Keratinocyte (primary cell): ENCODE data around the gene EPB41. TPM values are rescaled to one million over a fixed set of nuclear protein-coding genes. Genes with fewer than 3 reads are reported as not detected.

Source experiments
- DNase-seq: peaks from one replicate; pipeline ENCODE4 v3.0.0-alpha.2; 2011; ENCODE audit warnings: low read depth, missing footprints, low spot score
- FAIRE-seq: peaks from 2 replicates; lab custom pipeline; 2011; peaks lifted over from hg19 to GRCh38; lab: Jason Lieb, UNC
- H2AFZ ChIP-seq: 2 replicates; pipeline ENCODE4 v1.6.0; 2012; ENCODE audit warnings: low read length, control low read depth, inconsistent platforms; ENCODE audit not compliant: control insufficient read depth
- H3K27ac ChIP-seq: 2 replicates; pipeline ENCODE4 v1.5.1; 2011; ENCODE audit warnings: low read length; ENCODE audit not compliant: control insufficient read depth, insufficient read depth
- H3K27me3 ChIP-seq: 3 replicates; pipeline ENCODE4 v1.6.0; 2011; ENCODE audit warnings: low read length; ENCODE audit not compliant: control insufficient read depth, insufficient read depth; ENCODE audit errors: extremely low read depth
- H3K36me3 ChIP-seq, 2 experiments: 2 replicates in 1 of 2; 3 replicates in 1 of 2; pipeline ENCODE4 v1.5.1; 2011; ENCODE audit warnings: low read length in 2 of 2, mild to moderate bottlenecking in 1 of 2; ENCODE audit not compliant: control insufficient read depth in 2 of 2, insufficient read depth in 2 of 2; ENCODE audit errors: extremely low read depth in 1 of 2
- H3K4me1 ChIP-seq: 3 replicates; pipeline ENCODE4 v1.5.1; 2011; ENCODE audit warnings: low read length; ENCODE audit not compliant: control insufficient read depth, insufficient read depth; ENCODE audit errors: extremely low read depth
- H3K4me2 ChIP-seq: 3 replicates; pipeline ENCODE4 v1.6.0; 2011; ENCODE audit warnings: low read depth, low read length; ENCODE audit not compliant: control insufficient read depth, insufficient read depth; ENCODE audit errors: extremely low read depth
- H3K4me3 ChIP-seq, 3 experiments: fragments of 200-600 bp in 1 of 3; sonication (generic) in 1 of 3; 2 replicates in 2 of 3; 3 replicates in 1 of 3; pipeline ENCODE4 v1.5.1; 2011 to 2016; ENCODE audit warnings: low read length in 3 of 3, mild to moderate bottlenecking in 3 of 3, control low read depth in 2 of 3, inconsistent platforms in 1 of 3, low read depth in 1 of 3, mixed read lengths in 1 of 3, mixed run types in 1 of 3, moderate library complexity in 1 of 3; ENCODE audit not compliant: control insufficient read depth in 2 of 3, insufficient read depth in 2 of 3; ENCODE audit errors: extremely low read depth in 1 of 3
- H3K79me2 ChIP-seq: 2 replicates; pipeline ENCODE4 v1.6.0; 2012; ENCODE audit warnings: low read length; ENCODE audit not compliant: control insufficient read depth, insufficient read depth
- H3K9ac ChIP-seq: 3 replicates; pipeline ENCODE4 v1.6.0; 2011; ENCODE audit warnings: low read length; ENCODE audit not compliant: control insufficient read depth, insufficient read depth; ENCODE audit errors: extremely low read depth
- H3K9me1 ChIP-seq: 3 replicates; pipeline ENCODE4 v1.6.0; 2011; ENCODE audit warnings: low read length; ENCODE audit not compliant: control insufficient read depth, insufficient read depth; ENCODE audit errors: extremely low read depth
- H3K9me3 ChIP-seq: 2 replicates; pipeline ENCODE4 v1.5.1; 2012; ENCODE audit warnings: low read depth, low read length; ENCODE audit not compliant: control insufficient read depth
- H4K20me1 ChIP-seq: 3 replicates; pipeline ENCODE4 v1.6.0; 2011; ENCODE audit warnings: low read length; ENCODE audit not compliant: control insufficient read depth, insufficient read depth; ENCODE audit errors: extremely low read depth
- EZH2 ChIP-seq: IDR thresholded peaks from one replicate; pipeline ENCODE4 v1.6.1; 2012; ENCODE audit warnings: inconsistent platforms, mild to moderate bottlenecking, low read length, moderate library complexity
- dilution Hi-C: fragments of 300-500 bp; cut with MboI; formaldehyde crosslinking; loops from one replicate; pipeline ENCODE4 v1.7.0; 2020; ENCODE audit warnings: low sequenced_read_pairs; ENCODE audit not compliant: extremely low pct_ligation_motif_present
- polyA plus RNA-seq, 5 experiments: library from polyadenylated mRNA; depleted of rRNA in 3 of 5; stranded (reverse) in 3 of 5; stranded (forward) in 1 of 5; unstranded in 1 of 5; fragments of >200 nt; gene quantifications; 1 replicate in 1 of 5; 2 replicates in 3 of 5; 3 replicates in 1 of 5; pipeline versions ENCODE4 v1.2.1 to v1.2.3, GENCODE V29; 2011 to 2012; ENCODE audit warnings: missing spikeins in 2 of 5, low read depth in 1 of 5, low replicate concordance in 1 of 5
- TF ChIP-seq, protein P1 (sequence below), 3 experiments: IDR thresholded peaks in 1 of 3; conservative IDR thresholded peaks in 1 of 3; optimal IDR thresholded peaks in 1 of 3; 2 replicates in 2 of 3; 3 replicates in 1 of 3; pipeline versions ENCODE3 to v1.5.1; 2011; ENCODE audit warnings: low read length in 3 of 3, mild to moderate bottlenecking in 3 of 3, moderate library complexity in 2 of 3, control low read depth in 1 of 3, inconsistent platforms in 1 of 3; ENCODE audit not compliant: insufficient read depth in 2 of 3; ENCODE audit errors: extremely low read depth in 1 of 3

EPB41 gene
- polyA plus RNA-seq, 1 donor (not counting 4 experiments of a cell fraction or from before 2014, with no cell fraction given) = 21.1 TPM

DNA sequence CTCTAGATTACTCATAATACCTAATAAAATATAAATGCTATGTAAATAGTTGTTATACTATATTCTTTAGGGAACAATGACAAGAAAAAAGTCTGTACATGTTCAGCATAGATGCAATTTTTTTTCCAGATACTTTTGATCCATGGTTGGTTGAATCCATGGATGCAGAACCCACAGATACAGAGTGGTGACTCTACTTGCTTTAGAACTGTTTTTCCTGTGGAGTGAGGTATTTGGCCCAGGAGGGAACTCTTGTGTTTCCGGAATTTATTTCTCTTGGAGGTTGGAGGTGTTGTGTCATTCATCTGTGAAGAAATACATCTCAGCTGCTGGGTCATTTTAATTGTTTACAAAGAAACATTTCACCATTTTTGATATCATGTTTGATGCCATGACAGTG is 180.6 kb downstream of the EPB41 start:
- DNase-seq (no peak), FAIRE-seq (no peak)
- Histone ChIP-seq H3K9me1 (no peaks in the 10 kb centered on the region), H3K9me3 (no peaks in the 10 kb centered on the region), H3K4me2 (no peak overlapping the region), H3K4me3 (no peak overlapping the region), H4K20me1 (no peaks in the 10 kb centered on the region), H3K9ac (no peak overlapping the region), H2AFZ (no peak overlapping the region), H3K27me3 (no peaks in the 10 kb centered on the region), H3K27ac (no peak overlapping the region), H3K4me1 (no peaks in the 10 kb centered on the region), H3K79me2 (no peaks in the 10 kb centered on the region), H3K36me3 (peaks cover 0 to 4% of the 10 kb centered on the region in 2 experiments)
- TF ChIP-seq, protein P1, sequence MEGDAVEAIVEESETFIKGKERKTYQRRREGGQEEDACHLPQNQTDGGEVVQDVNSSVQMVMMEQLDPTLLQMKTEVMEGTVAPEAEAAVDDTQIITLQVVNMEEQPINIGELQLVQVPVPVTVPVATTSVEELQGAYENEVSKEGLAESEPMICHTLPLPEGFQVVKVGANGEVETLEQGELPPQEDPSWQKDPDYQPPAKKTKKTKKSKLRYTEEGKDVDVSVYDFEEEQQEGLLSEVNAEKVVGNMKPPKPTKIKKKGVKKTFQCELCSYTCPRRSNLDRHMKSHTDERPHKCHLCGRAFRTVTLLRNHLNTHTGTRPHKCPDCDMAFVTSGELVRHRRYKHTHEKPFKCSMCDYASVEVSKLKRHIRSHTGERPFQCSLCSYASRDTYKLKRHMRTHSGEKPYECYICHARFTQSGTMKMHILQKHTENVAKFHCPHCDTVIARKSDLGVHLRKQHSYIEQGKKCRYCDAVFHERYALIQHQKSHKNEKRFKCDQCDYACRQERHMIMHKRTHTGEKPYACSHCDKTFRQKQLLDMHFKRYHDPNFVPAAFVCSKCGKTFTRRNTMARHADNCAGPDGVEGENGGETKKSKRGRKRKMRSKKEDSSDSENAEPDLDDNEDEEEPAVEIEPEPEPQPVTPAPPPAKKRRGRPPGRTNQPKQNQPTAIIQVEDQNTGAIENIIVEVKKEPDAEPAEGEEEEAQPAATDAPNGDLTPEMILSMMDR (optimal IDR thresholded peaks at IDR 0.05 in 1 of 3, IDR thresholded peaks at IDR 0.05 in 1 of 3, conservative IDR thresholded peaks at IDR 0.05 in 1 of 3; ENCODE audit: extremely low read depth in 1 of 3, insufficient read depth in 2 of 3, low read length in 3 of 3) = no peak
- TF ChIP-seq EZH2 = no peak
- dilution Hi-C loops = no loop called here

DNA sequence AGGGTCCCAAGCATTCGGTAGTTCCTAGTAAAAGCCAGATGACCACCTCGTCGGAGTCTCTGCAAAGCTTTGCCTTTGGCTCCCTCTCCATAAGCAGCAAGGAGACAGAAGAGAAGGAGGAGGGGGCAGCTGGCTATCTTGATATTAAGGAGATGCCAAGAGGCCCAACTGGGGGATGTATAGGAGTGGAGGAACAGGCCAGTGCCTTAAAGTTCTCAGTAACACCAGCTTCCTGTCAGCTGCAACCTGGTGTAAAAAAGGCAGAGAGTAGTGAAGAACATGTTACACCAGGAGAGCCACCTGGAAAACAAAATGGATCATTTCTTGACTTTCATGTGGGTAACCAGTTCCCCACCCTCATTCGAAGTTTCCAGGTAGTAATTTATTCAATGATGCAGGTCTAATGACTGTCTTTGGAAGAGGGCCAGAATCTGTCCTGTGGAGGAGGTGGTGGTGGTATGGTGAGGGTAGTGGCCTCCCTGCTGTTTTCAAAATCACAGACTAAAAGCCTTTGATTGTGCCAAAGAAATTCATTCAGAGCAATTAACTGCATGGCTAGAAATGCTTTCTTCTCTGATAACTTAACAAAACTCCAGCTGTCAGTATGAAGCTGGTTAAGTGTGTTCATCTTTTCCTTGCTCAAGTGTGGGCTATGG is 182.0 kb downstream of the EPB41 start:
- H3K4me3 ChIP-seq = no peak overlapping the region
- no peak overlapping the region for H2AFZ ChIP-seq
- no peaks in the 10 kb centered on the region for H3K27me3 ChIP-seq
- H3K79me2 ChIP-seq = no peaks in the 10 kb centered on the region
- no peaks in the 10 kb centered on the region for H4K20me1 ChIP-seq
- H3K9ac ChIP-seq = no peak overlapping the region
- H3K36me3 ChIP-seq = peaks cover 0 to 4% of the 10 kb centered on the region in 2 experiments
- no peak for FAIRE-seq
- H3K4me1 ChIP-seq = no peaks in the 10 kb centered on the region
- dilution Hi-C loops = no loop called here
- H3K27ac ChIP-seq = no peak overlapping the region
- H3K9me1 ChIP-seq = no peaks in the 10 kb centered on the region
- H3K9me3 ChIP-seq = no peaks in the 10 kb centered on the region
- DNase-seq = no peak
- no peak for TF ChIP-seq EZH2
- TF ChIP-seq, protein P1 (optimal IDR thresholded peaks at IDR 0.05 in 1 of 3, IDR thresholded peaks at IDR 0.05 in 1 of 3, conservative IDR thresholded peaks at IDR 0.05 in 1 of 3; ENCODE audit: extremely low read depth in 1 of 3, insufficient read depth in 2 of 3, low read length in 3 of 3) = no peak
- H3K4me2 ChIP-seq = no peak overlapping the region
